ENCODE results near the gene CORO2A.

GRCh38 chr9:98078895-98079294 is 113.5 kb downstream of the CORO2A start:
- TF ChIP-seq CTCF (IDR thresholded peaks at IDR 0.05) (no peak), POLR2A (IDR thresholded peaks at IDR 0.05) (no peak)
